Lower leg skin (tissue), 3 donors: Measurements from ENCODE around the gene ZNF626.

Source experiments
- CTCF ChIP-seq, 3 donors: fragments of 450-650 bp; IDR thresholded peaks; one replicate each; pipeline ENCODE4 v1.5.1; 2016; ENCODE audit warnings: antibody characterized with exemption in 3 of 3, mild to moderate bottlenecking in 3 of 3, moderate library complexity in 2 of 3
- POLR2A ChIP-seq, 2 donors: fragments of 450-650 bp; IDR thresholded peaks; one replicate each; pipeline ENCODE4 v1.6.1; 2016 to 2017; ENCODE audit warnings: antibody characterized with exemption in 2 of 2, mild to moderate bottlenecking in 1 of 2, moderate library complexity in 1 of 2

DNA sequence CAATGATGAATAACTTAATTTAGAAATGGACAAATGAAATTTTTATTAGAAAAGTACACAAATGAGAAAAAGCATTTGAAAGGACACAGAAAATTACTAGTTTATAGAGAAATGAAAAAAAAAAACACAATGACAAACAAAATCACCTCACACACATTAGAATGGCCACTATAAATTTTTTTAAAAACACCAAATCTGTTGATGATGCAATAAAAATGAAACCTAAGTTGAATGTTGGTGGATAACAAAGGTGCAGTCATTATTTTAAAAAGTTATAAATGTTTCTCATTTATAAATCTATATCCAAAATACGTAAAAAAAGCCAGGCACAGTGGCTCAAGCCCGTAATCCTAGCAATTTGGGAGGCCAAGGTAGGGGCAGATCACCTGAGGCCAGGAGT, 20.8 kb downstream of the ZNF626 start:
- TF ChIP-seq POLR2A (IDR thresholded peaks at IDR 0.05): no peak
- no peak for TF ChIP-seq CTCF (IDR thresholded peaks at IDR 0.05)
